AG08395 (cell line): ENCODE measurements around the gene RNF223.

Source experiments
- DNase-seq: peaks from one replicate; pipeline ENCODE4 v3.0.0; 2012; ENCODE audit warnings: mixed read lengths, low spot score

Gene RNF223

DNA sequence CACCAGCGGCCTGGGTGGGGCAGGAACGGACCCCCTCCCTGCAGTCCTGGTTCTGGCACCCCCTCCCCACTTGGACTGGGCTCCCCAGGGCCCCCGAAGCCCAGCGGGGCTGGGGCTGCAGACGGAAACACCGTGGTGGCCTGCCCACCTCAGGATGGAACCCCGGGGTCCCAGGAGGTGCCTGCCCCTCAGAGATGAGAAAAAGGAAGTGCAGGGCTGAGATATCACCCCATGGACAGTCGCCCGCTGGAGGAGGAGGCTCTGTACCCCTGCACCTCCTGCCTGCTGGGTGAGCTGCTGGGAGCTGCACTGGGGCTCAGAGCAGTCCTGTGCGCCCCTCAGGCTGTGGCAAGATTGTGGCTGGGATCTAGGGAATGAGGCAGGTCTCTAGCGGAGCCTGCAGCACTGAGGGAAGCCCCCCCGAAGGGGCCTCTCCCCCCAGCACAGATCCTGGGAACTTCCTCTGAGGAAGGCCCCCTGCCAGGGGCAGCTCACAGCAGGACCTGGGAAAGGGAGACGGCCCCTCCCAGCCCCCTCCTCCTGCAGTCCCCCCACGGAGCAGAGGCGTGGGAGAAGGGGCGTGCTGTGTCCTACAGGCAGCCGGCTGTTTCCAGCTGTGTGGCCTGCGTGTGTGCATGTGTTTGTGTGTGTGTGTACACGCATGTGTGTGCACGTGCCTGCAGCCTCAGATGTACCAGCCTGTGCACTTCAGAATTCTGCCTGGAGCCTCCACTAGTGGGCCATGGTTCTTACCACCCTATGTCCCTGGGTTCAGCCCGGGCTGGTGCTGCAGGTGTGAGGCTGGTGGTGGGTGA is 47.3 kb downstream of the RNF223 start:
- no peak for DNase-seq

DNA sequence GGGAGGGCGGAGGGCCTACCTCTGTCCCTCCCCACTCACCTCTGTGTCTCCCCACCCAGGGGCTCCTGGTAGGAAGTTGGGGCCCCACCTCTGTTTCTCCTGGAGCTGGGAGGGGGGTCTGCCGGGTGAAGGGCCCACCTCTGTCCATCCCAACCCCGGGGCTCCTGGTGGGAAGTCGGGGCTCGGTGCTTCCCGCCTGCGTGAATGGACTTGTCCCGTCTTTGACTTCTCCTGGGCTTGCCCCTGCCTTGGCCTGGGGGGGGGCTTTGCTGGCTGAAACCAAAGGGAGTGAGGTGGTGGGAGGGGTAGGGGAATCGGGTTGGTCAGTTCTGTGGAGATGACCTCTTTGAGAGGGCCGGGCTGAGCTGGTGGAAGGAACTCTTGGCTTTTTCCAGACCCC is 48.4 kb downstream of the RNF223 start:
- no peak for DNase-seq

DNA sequence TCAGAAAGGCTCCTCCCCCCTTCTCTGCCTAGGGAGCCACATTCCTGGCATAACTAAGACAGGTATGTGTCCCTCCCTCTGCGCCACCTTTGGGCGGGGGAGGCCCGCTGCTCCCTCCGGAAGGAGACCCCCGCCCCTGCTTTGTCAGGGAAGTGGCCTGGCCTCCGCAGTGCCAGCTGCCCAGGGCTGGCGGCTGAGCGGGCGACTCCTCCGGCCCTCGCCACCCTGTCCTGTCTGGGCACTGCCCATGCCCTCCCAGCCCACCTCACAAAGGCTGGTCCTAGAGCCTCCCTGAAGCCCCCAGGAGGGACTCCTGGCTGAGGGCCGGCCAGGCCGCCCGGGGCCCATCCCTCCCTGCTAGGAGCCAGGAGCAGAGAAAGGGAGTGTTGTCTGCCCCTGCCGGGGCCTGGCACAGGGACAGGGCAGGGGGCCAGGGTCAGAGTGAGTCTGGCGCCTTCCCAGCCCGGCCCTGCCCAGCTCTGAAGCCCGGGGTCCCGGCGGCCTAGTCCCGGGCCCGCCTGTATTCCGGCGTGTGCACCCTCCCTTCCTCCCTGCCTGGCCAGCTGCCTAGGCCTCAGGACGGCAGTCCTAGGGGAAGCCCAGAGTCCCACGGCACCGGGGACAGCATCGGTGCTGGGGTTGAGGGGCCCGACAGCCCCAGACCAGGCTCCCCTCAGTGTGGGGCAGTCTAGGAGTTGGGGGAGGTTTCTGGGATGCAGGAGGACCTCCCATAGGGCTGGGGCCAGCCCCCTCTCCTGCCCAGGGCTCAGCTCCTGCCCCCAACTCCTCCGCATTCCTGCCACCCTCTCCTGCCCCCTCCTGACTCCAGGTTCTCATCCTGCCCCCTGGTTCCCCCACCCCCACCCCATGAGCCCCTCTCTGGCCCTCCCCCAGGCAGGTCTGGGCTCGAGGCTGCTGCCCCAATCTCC is 49.1 kb downstream of the RNF223 start:
- DNase-seq, result no peak

DNA sequence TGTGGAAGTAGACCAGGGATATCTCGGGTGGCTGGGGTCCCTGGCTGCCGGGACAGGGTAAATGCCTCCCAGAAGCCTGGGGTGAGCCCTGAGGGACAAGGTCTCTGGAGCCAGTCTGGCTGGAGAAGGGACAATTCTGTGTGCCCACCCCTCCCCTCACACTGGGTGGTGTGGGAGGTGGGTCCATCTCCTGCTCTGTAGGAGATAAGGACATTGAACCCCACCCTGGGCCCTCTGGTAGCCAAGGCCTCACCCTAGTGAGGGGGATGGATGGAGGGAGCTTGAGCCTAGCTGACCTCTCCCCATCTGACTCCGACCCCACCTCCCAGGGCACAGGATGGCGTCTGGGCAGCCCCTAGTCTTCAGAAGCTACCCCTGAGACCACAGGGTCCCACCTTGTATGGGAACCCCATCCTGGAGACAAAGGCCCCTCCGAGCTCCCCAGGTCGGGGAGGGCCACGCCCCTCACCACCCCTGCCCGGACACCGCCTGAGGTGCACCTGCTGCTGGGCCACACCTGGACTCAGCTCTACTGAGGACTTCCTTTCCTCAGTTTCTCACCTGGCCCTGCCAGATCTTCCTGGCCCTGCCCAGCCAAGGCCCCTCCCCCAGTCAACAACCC is 49.8 kb downstream of the RNF223 start:
- DNase-seq, result no peak

DNA sequence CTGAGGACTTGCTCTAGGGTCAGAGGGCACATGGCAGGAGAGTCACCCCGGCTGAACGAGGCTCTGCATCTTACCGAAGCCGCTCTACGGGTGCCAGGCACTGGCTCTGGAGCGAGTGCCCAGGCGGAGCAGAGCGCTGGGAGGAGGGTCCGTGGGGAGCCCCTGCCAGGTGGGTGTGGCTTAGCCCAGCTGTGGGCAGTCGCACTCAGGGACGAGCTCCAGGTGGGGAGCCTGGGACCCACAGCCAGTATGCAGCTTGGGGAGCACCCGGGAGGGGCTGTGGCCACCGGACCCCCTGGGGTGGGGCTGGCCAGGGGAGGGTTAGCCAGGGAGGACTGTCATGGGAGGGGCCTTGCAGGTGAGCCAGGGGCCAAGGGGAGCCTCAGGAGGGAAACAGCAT is 50.4 kb downstream of the RNF223 start:
- DNase-seq, result no peak

DNA sequence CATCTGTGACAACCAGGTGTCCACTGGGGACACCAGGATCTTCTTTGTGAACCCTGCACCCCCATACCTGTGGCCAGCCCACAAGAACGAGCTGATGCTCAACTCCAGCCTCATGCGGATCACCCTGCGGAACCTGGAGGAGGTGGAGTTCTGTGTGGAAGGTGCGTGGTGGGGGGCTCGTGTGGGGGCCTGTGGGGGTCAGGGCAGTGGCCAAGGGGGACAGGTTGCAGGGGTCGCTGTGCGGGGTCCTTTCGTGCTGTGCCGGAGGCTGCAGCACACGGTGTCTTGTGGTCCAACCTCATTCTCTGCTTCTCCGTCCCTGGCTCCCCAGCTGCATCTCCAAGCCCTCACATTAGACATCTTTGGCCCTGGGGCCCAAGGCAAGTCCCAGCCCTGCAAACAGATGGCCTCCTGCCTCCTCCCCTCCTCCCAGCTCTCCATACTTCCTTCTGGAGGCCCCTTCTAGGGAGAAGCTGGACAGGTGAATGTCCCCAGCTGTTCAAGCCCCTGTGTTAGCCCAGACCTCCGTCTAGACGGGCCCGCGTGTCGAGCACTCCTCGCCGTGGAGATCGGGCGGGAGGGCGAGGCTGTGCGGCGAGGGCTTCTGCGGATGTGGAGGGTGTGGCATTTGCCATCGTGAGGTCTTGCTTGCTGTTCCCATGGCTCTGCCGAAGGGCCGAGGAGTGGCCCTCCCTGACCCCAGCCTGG is 51.6 kb downstream of the RNF223 start:
- no peak for DNase-seq

DNA sequence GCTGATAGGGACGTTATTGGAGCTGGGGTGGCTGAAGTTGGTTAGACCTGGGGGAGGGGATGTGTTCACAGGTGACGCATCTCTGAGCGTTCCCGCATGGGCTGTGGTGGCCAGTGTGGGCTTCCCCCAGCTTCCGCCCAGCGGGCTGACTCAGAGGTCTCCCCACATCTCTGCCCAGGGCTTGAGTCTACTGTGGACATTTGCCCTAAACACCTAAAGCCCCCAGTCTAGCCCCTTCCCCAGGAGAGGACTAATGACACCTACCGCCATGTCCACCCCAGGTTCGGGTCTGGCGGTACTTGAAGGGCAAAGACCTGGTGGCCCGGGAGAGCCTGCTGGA is 52.2 kb downstream of the RNF223 start:
- DNase-seq, result no peak

DNA sequence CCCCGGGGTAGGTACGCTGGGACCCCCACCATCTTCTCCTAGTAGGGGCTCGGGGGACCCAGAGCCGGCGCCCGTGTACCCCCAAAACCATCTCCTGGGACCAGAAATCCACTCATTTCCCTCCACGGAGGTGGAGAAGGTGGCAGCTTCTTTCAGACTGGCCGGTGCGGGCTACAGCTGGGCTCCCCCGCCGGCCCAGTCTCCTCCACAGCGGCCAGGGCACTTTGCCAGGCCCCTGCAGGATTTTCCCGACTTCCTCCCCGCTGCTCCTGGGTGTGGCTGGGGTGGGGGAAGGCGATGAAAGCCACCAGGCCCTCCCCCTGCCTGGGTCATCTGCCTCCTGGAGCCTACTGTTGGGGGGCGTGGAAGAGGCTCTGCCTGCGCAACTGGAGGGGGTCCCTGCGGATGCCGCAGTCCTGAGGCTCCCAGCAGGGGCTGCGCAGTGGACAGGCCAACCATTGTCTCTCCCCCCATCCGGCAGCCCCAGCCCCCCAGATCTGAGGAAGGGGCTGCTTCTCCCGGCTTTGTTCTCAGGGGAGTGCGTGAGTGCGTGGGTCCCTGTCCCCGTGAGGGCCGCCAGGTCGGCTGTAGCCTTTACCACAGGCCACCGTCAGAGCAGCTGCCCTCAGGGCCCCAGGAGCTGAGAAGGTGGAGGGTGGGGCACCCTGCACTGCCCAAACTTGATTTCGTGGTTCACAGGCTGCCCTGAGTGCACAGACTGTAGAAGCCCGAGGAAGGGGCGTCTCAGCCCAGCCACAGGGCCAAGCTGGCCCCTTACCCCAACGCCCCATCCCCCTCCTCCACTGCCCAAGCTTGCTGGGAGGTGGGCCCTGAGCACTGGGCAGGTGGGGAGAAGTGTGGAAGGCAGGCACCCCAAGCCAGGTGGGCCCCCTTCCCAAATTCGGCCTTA is 52.8 kb downstream of the RNF223 start:
- DNase-seq, result peak; percentile 69
